Progenitor cell of endocrine pancreas (in vitro differentiated cells): Measurements from ENCODE around the gene MYO10. TPM values are rescaled to one million over a fixed set of nuclear protein-coding genes. Genes with fewer than 3 reads are reported as not detected.
A peak's percentile ranks its signal among the peaks of the same experiment; 100 is the strongest.

Experiments
- DNase-seq: peaks from one replicate; pipeline ENCODE4 v3.0.0; 2021; ENCODE audit warnings: low spot score; ENCODE audit not compliant: unreplicated experiment
- H3K27ac Mint-ChIP-seq: 2 replicates; pipeline ENCODE4 v1.8.0; 2021; ENCODE audit warnings: mild to moderate bottlenecking, moderate library complexity, mixed read lengths
- H3K27me3 Mint-ChIP-seq: 2 replicates; pipeline ENCODE4 v1.8.0; 2021; ENCODE audit warnings: mixed read lengths
- H3K36me3 Mint-ChIP-seq: 2 replicates; pipeline ENCODE4 v1.8.0; 2022; ENCODE audit warnings: mixed read lengths; ENCODE audit not compliant: insufficient read depth
- H3K4me1 Mint-ChIP-seq: 2 replicates; pipeline ENCODE4 v1.8.0; 2021; ENCODE audit warnings: low read depth, mixed read lengths
- H3K4me3 Mint-ChIP-seq: 2 replicates; pipeline ENCODE4 v1.8.0; 2021; ENCODE audit warnings: low read depth, mild to moderate bottlenecking, moderate library complexity, mixed read lengths
- H3K9me3 Mint-ChIP-seq: 2 replicates; pipeline ENCODE4 v1.8.0; 2021; ENCODE audit warnings: low read depth, mixed read lengths
- total RNA-seq: library from RNA; stranded (reverse); gene quantifications from 2 replicates; pipeline ENCODE4 v1.2.1, GENCODE V29; 2021
- TF ChIP-seq, protein P1 (sequence below): fragments of 200-600 bp; sonication (generic); IDR thresholded peaks from one replicate; pipeline ENCODE4 v1.5.0; 2021; ENCODE audit warnings: antibody characterized with exemption, mild to moderate bottlenecking; ENCODE audit not compliant: unreplicated experiment

The MYO10 gene
- total RNA-seq, 1 donor from 2014 or later = 88.0 TPM

DNA sequence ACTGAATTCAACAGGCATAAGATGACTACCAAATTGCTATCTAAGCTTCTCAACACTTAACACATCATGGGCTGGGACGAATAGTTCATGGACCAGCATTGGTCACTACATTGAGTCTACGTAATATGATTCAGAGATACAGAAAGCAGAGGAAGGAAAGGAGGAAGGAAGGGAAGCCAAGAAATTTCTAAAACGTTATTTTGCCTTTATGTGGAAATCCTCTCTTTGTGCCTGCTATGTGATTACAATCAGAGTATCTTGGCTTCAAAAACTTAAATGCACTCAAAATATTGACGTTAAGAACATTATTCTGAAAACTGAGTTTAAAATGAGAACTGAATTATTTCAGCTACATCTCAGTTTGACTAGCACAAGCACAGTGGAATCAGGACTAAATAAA, 231.1 kb downstream of the MYO10 start:
- DNase-seq = no peak
- peaks cover 68% of the 10 kb centered on the region for H3K36me3 Mint-ChIP-seq

DNA sequence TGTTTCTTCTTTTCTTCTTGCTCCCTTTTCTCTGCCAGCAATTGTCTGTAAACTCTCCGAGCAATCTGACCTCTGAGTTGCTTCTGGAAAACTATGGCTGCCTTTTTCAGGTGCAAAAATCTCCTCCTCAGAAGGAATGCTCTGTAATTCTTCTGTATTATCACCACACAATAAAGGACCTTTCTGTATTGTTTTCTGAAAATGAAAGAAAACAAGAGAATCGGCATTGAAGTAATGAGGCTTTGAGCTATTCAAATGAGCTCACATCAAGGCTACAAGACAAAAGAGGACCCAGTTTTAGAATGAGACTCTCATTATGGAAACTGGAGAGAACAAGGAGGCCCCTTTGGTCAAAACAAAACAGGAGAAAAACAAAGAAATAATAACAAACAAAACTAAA, 233.1 kb downstream of the MYO10 start:
- H3K27me3 Mint-ChIP-seq = no peaks in the 10 kb centered on the region
- no peaks in the 10 kb centered on the region for H3K4me1 Mint-ChIP-seq
- H3K27ac Mint-ChIP-seq = peak overlapping the region; percentile 22
- peaks cover 60% of the 10 kb centered on the region for H3K36me3 Mint-ChIP-seq
- no peak for DNase-seq
- no peak overlapping the region for H3K4me3 Mint-ChIP-seq
- TF ChIP-seq, protein P1, sequence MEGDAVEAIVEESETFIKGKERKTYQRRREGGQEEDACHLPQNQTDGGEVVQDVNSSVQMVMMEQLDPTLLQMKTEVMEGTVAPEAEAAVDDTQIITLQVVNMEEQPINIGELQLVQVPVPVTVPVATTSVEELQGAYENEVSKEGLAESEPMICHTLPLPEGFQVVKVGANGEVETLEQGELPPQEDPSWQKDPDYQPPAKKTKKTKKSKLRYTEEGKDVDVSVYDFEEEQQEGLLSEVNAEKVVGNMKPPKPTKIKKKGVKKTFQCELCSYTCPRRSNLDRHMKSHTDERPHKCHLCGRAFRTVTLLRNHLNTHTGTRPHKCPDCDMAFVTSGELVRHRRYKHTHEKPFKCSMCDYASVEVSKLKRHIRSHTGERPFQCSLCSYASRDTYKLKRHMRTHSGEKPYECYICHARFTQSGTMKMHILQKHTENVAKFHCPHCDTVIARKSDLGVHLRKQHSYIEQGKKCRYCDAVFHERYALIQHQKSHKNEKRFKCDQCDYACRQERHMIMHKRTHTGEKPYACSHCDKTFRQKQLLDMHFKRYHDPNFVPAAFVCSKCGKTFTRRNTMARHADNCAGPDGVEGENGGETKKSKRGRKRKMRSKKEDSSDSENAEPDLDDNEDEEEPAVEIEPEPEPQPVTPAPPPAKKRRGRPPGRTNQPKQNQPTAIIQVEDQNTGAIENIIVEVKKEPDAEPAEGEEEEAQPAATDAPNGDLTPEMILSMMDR = no peak
- no peaks in the 10 kb centered on the region for H3K9me3 Mint-ChIP-seq

More for the DNA sequence above, 231.1 kb downstream of the MYO10 start:
- Mint-ChIP-seq H3K9me3 (no peaks in the 10 kb centered on the region), H3K4me1 (peaks cover 12% of the 10 kb centered on the region), H3K27me3 (no peaks in the 10 kb centered on the region), H3K27ac (no peak overlapping the region), H3K4me3 (no peak overlapping the region)
- TF ChIP-seq, protein P1 = no peak

DNA sequence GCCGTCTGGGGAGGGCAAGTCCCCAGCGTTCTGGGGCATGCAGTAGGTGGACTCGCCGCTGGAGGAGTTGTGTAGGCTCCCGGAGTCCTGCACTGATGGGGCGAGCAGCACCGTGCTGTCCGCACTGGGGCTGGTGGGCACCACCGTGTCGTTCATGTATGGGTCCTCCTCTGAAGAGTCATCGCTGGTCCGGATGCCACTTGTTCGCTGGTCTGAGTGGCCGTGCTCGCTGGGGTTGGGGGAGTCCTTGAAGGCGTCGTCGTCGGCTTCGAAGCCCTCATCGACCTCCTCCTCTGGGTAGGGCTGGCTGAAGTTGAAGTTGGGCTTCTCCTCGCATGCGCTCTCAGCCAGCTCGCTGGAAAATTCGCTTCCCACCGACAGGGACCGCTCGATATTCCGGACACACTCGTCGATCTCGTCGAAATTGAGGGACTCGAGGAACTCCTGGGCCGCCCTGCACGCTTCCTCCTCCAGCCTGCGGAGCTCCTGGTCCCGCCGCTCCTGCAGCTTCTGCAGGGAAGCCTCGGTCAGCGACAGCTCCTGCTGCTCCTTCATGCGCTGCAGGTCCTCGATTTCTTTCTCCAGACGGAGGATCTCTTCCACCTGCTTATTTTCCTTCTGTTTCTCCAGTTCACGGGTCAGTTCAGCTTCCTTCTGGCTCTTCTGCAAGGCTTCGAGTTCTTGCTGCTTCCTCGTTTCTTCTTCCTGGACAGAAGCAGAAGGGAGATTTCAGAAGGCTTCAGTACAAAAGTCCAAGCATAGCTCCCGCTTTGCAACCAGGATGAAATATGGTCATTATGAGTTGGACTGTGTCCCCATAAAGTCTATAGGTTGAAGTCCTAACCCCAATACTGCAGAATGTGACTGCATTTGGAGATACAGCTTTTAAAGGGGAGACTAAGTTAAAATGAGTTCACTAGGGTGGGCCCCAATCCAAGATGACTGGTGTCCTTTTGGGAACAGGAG, 234.7 kb downstream of the MYO10 start:
- Mint-ChIP-seq H3K4me3 (no peak overlapping the region), H3K4me1 (peaks cover 2% of the 10 kb centered on the region), H3K27me3 (no peaks in the 10 kb centered on the region), H3K9me3 (peaks cover 4% of the 10 kb centered on the region), H3K27ac (no peak overlapping the region), H3K36me3 (peaks cover 58% of the 10 kb centered on the region)
- TF ChIP-seq, protein P1 = no peak
- no peak for DNase-seq

DNA sequence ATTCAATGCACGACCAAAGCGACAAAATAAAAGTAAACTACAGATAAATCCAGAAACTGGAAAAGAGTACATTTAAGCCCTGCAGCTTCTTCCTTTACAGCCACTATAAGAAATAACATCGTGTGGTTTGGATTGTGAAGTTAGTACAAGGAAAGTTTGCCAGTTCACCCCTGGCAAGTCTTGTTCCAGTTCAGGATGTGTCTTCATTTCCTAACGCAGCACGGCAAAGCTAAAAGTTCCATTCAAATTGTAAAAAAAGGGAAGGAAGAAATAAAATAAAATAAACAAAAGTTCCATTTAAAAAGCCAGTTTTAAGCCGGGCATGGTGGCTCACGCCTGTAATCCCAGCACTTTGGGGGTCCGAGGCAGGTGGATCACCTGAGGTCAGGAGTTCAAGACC, 236.0 kb downstream of the MYO10 start:
- H3K36me3 Mint-ChIP-seq = peaks cover 63% of the 10 kb centered on the region
- H3K27me3 Mint-ChIP-seq = no peaks in the 10 kb centered on the region
- H3K4me3 Mint-ChIP-seq = no peak overlapping the region
- peaks cover 7% of the 10 kb centered on the region for H3K4me1 Mint-ChIP-seq
- H3K9me3 Mint-ChIP-seq = peaks cover 4% of the 10 kb centered on the region
- TF ChIP-seq, protein P1 = no peak
- DNase-seq = no peak
- no peak overlapping the region for H3K27ac Mint-ChIP-seq

DNA sequence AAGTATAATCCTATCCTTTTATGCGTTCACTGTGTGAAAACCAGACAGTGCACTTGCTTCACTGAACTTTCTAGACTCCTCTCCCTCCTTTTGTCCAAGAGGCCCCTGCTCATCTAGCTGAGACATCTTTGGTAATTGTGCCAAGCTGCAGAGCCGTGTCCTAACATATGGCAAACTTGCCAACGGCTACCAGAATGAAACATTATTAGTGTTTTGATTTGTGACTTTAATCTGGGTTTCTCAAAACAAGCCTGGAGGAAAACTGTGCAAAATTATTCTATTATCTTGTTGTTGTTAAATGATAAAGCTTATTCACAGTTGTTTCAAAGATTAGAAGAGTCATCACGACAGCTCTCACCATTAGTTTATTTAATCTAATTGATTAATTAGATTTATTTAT, 240.3 kb downstream of the MYO10 start:
- Mint-ChIP-seq H3K27ac (no peak overlapping the region), H3K9me3 (peaks cover 4% of the 10 kb centered on the region), H3K27me3 (no peaks in the 10 kb centered on the region), H3K4me1 (peaks cover 8% of the 10 kb centered on the region), H3K4me3 (no peak overlapping the region), H3K36me3 (peaks cover 55% of the 10 kb centered on the region)
- TF ChIP-seq, protein P1 = no peak
- DNase-seq = no peak
